Activated CD4-positive, alpha-beta T cell treated with anti-CD3 and anti-CD28 coated beads for 48 hours (primary cell): Measurements from ENCODE around the gene TPBGL.

ENCODE experiments used
- DNase-seq: peaks from one replicate; pipeline ENCODE4 v3.0.0-alpha.2; 2020

The TPBGL gene

DNA sequence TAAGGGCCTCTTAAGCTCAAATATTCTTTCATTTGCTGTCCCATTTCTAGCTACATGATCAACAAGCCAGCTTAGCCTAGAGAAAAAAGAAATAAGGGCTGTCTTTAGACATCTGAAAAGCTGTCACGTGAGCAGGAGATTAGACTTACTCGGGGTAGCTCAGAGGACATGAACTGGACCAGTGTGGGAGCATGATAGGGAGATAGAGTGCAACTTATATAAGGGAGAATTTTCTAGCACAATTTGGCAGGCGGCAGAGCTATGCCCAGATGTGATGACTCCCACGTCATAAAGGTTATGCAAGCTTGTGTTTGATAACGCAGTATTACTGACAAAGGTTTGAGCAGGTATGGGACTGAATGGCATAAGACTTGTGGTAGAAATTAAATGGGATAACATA is 28.2 kb upstream of the TPBGL start:
- DNase-seq, result no peak

DNA sequence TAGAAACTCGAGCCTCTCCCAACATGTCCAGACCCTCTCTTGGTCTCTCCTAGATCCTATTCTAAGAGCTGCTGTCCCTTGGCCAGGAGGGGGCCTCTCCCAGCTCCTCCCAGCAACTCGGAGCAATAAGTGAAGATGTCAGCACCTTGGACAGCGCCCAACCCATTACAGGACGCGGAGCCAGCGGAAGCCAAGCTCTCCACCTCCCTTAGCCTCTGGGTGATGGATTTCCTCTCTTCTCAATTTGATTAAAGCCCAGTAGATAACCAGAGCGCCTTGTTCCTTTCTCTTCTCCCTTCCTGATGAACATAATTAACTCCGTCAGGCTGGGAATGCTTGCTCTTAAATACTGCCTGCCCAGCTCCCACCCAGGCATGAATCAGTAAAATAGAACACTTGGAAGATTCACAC is 26.2 kb upstream of the TPBGL start:
- DNase-seq, result peak; percentile 88

DNA sequence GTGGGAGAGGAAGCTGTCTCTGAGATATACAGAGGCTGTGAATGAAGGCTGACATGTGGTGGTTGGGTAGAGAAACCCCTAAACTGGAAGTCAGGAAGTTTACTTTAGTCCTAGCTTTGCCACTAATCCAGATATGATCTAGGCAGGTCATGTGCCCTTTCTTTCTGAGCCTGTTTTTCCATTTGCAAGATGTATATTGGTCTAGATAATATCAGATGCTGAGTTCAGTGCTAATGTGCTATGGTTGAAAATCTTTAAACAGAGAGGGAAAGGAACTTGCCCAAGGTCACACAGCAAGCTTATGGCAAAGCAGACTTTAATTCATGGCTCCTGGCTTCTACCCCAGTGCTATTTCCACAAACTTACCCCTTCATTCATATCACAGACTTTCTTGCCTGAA is 25.7 kb upstream of the TPBGL start:
- no peak for DNase-seq

DNA sequence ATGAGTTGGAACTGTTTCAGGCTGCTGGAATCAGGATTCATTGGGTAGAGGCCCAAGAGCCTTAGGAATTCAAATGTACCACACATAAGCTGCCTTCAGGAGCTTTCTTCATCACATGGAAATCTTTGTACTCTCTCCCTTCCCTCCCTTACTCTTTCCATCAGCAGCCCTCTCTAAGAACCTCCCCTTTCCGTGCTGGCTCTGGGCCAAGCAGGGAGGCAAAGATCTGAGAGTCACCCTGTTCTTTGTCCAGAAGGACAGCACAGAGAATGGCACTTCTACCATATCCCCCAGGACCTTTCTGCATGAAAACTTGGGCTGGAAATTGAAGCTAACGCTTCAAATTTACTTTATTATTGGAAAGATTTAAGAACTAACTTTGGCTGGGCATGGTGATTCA is 20.7 kb upstream of the TPBGL start:
- no peak for DNase-seq

DNA sequence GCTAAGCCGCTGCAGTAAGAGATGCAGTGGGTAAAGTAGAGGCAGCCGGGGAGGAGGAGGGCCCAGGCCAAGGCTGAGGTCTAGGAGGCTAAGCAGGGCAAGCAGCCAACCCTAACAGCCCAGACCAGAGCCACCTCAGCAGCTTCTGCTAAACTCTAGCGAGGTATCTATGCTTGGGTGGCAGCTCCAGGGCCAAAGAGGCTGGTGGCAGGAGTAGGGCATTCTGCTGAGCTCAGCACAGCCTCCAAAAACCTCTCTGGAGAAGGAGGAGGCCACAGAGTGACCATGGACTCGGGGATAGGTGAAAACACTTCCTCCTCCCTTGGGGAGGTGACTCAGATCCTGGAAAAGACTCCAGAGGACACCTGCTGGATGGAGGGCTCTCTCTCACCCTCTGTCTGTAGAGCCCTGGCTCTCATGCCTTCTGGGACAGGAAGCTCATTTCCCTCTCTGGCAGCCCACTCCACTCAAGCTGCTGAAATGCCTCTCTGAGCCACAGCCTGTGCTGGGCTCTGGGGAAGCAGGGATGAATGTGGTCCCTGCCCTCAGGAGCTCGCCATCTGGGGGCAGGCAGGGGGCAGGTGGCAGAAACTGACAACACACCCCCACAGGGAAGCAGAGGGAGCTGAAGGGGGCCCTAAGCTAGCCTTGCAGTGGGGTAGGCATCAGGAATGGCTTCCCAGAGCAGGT is 16.5 kb upstream of the TPBGL start:
- DNase-seq, result no peak

DNA sequence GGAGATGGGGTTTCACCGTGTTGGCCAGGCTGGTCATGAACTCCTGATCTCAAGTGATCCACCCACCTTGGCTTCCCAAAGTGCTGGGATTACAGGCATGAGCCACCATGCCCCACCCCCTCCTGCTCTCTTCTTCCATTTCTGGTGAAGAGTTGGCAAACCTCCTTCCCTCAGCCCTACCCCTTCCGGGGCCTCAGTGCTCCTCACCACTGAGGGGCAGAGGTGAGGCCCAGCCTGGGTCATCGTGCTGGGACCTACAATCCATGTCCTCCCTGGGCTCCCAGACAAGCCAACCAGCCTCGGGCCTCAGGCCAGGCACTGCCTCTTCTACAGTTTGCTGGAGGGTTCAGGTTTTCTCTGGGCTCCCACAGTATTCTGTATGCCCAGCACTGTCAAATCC is 14.8 kb upstream of the TPBGL start:
- no peak for DNase-seq

DNA sequence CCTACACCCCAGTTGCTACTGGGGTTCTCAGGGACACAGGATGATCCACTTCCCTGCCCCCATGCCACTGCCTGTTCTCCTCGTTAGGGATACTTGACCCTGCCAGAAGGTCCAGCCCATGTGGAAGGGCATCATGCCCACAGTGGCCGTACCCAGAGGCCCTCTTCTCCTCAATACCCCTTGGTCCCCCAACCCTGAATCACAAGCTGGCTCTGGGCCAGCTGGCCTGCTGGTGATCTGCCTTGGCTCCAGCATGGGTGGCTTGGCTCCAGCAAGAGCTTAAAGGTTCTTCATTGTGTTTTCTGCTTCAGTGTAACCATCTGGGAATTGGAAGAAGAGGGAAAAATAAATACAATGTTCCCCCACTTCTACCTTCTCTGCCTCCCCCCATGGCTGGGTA is 11.1 kb upstream of the TPBGL start:
- DNase-seq, result no peak

DNA sequence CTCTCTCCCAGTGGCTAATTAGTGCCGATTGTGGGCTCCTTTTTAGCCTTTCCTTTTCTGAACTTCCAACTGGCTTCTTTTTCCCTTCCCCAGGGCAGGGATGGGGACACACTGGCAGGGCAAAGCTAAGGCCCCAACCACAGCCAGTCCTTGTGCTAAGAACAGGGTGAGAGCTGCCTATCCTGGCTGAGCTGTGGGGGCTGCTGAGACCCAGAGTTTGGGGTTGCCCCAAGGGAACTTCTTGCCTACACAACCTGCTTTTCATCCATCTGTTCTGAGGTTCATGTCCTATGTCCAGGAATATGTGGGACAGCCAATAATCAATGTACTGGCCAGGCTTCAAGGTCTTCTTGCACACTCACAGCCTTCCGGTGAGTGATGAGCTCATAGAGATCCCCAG is 10.0 kb upstream of the TPBGL start:
- no peak for DNase-seq

DNA sequence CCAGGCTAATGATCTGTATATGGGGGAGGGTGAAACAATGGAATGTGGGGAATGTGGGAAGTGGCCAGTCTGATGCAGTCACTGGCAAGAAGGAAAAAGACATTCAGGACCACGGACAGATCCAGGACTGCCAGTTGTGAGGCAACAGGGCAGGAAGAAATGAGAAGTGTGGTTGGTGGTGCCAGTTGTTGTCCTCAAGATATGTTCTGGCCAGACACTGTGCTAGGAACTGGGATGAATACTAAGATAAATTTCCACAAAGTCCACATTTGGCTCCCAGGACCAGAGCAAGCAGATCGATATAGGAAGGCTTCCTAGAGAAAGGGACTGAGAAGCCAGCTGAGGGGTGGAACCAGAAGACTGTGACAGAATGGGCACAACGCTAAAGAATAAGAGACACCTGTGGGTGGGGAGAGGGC is 6.8 kb upstream of the TPBGL start:
- peak; percentile 15 for DNase-seq

DNA sequence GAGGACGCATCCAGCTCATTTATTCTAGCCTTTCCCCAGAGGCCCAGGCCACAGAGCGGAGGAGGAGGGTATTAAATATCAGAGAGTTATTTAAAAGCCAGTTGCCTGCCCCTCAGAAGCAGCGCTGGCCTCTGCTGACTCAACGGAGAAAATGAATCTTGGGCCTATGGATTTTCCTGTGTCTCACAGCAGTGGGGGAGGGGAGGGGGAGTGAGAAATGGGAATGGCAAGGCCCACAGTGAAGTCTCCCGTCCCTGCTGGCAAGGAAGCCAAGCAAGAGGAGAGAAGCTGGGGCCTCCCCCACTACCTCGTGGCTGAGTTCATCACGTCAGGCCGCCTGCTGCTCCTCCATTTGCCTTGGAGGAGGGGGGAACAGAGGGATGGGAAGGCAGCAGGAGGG is 4.5 kb upstream of the TPBGL start:
- no peak for DNase-seq

DNA sequence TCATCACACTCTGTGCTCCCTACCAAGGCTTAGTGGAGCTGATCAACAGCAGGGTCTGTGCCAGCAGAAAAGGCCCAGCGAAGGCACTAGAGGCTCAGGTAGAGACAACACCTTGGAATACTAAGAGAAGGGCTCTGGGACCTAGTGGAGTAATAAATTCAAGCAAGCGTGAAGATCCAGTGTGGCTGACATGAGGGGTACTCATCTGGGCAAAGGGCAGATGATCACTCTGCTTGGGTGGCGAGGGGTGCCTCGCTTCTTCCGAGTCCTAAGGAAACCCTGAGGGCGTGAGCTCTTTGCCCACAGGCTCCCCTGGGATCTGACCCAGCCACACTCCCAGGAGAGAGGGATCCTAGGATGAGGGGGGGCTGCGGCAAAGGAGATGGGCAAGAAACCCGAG is 3.5 kb upstream of the TPBGL start:
- DNase-seq, result no peak

DNA sequence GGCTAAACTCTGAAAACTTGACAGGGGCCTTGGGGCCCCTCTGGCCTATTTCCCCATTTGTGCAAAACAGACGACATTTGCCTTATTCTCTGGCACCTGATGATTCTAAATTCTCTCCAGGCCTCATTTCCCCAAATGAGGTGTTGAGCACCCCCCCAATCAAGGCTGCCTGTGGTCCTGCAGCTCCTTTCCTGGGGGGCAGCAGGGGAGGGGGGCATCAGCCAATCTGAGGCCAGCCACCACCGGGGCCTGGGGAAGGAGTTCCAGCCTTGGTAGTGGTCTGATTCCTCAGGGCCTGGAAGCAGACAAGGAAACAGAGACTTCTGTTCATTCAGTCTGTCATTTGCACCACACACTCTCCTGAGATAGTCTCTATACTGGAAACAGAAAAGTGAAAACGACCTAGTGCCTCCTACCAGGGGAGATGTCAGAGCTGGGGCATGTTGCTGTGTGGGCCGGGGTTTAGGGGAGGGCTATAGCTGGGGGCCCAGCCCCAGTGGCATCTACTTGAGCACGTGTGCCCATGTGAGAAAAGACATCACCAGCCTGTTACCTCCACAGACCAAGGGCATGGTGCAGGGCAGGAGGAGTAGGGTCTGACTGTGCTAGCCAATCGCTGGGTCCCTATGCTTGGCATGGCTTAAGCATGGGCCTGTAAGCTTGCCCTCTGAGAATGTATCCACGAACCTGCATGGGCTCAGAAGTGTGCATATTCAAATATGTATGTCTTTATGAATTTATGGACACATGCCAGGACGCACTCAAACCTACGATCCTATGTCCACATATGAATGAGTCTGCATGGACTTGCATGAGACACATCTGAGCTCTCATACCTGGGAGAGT is 1.8 kb upstream of the TPBGL start:
- DNase-seq, result no peak

DNA sequence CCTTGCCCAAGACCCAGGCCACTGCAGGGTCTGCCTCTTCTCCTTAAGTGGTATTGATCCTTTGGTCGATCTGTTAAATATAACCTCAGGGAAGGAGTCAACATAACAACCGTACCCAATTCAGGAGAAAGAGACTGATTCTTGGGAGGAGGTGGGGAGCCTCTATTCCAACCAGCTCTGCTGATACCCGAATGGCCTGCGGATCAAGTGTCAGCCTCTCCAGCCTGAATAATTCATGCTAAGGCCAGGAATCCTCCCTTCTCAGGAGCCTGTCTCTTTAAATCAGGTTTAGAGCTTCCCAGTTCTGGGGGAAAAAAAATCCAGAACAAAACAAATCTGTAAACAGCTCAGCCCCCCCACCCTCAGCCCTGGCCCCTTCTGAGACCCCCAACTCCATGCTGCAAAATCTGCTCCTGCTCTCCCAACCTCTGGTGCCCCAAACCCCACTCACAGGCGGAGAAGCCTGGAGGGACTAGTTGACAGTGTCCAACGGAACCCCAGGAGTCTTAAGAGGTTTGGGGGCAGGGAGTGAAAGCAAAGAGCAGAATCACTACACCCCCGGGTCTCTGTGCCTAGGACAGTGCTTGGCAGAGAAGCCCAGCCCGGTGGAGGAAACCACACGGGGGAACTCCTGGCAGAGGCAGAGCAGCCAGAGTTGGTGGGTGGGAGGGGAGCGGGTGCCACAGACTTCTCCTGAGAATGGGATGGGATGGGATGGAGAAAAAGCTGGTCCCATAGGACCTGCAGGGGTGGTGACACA is 863 bp upstream of the TPBGL start:
- no peak for DNase-seq

DNA sequence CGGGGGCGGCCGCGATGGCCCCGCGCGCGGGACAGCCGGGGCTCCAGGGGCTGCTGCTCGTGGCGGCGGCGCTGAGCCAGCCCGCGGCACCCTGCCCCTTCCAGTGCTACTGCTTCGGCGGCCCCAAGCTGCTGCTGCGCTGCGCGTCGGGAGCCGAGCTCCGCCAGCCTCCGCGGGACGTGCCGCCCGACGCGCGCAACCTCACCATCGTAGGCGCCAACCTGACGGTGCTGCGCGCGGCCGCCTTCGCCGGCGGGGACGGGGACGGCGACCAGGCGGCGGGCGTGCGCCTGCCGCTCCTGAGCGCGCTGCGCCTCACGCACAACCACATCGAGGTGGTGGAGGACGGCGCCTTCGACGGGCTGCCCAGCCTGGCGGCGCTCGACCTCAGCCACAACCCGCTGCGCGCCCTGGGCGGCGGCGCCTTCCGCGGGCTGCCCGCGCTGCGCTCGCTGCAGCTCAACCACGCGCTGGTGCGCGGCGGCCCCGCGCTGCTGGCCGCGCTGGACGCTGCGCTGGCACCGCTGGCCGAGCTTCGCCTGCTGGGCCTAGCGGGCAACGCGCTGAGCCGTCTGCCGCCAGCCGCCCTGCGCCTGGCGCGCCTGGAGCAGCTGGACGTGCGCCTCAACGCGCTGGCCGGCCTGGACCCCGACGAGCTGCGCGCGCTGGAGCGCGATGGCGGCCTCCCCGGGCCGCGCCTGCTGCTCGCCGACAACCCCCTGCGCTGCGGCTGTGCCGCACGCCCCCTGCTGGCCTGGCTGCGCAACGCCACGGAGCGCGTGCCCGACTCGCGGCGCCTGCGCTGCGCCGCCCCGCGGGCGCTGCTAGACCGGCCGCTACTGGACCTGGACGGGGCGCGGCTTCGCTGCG is 697 bp downstream of the TPBGL start:
- DNase-seq, result peak; percentile 88

DNA sequence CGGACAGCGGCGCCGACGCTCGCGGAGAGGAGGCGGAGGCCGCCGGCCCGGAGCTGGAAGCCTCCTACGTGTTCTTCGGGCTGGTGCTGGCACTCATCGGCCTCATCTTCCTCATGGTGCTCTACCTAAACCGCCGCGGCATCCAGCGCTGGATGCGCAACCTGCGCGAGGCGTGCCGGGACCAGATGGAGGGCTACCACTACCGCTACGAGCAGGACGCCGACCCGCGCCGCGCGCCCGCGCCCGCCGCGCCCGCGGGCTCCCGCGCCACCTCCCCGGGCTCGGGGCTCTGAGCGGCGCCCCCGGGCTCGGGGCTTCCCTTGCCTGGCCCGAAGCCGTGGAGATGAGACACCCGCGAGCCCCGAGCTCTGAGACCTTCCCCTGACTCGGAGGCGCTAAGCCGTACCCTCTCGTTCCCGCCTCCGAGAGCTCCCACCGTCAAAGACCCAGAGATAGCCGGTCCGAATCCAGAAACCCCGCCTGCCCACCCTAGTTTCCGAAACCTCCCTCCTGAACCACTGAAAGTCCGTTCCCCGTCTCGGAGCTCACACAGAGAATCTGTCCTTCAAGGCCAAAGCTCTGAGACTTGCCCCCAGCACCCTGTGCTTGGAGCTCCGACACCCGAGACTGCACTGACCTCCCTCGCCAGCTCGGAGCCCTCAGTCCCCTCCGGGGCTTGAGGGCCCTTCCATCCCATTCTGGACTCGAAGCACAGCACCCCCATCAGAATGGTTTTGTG is 1.5 kb downstream of the TPBGL start:
- DNase-seq, result no peak

DNA sequence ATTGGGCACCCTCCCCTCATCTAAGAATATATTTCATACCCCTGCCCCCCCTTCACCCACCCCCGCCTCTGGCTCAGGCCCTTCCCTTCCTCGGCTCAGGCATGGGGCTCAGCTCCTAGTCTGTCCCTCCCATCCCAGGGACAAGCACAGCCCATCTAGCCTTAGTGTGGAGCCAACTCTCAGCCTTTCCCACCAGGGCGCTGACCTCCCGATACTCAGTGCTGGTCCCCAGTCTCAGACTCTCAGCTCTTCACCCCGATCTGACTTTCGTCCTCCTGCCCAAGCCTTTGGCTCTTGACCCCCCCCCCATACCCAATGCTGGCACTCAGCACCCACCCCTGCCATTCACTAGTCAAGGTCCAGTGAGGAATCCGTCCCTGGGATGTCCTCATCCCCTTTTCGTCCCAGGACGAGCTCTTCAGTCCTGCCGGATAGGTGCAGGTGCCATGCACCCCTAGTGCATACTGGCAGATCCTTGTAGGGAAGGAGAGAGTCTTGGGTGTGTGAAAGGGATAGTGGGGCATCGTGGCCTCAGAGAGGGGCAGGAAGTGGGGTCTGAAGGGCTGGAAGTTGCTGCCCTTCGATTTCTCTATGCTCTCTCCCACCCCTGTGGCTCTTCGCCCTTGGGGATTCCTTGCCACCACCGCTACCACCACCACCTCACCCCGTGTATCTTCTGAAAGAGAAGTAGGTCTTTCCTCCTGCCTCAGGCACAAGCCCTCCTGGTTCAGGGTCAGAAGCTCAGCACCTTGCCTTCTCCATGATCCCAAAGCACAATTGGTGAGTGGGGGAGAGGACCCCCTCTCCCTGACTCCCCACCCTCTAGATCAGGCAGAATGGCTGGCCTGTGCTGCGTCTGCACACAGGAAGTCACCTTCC is 2.4 kb downstream of the TPBGL start:
- DNase-seq, result no peak

DNA sequence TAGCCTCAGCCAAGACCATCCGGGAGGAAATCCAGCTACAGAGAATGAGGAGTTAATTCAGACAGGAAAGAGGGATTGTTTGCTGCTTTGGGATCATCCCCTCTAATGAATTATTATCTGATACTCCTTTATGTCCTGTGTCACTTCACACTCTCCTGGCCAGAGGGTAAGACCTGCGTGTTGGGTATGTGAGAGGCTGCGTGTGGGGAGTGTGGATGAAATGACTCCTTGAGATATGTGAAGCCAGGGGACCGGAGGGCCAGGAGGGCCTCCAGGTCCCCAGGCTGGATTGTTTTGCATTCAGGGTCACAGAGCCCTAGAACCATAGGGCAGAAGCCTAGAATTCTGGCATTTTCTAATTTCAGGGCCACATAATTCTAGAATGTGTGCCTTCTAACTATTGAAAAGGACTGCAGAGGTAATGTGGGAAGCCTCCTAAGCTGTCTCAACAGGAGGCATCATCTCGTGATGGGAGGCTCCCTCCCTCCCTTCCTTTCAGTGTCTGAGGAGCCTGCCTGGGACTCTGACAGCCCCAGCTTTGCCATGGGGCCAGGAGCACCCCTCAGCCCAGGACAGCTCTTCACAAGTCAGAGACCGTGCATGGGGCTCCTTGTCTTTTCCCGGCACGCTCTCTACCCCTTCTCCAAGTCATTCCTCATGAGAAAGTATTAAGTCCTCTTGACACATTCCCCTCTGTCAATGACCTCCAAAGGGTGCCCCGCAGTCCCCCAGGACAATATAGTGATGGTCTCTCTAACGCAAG is 3.7 kb downstream of the TPBGL start:
- no peak for DNase-seq

DNA sequence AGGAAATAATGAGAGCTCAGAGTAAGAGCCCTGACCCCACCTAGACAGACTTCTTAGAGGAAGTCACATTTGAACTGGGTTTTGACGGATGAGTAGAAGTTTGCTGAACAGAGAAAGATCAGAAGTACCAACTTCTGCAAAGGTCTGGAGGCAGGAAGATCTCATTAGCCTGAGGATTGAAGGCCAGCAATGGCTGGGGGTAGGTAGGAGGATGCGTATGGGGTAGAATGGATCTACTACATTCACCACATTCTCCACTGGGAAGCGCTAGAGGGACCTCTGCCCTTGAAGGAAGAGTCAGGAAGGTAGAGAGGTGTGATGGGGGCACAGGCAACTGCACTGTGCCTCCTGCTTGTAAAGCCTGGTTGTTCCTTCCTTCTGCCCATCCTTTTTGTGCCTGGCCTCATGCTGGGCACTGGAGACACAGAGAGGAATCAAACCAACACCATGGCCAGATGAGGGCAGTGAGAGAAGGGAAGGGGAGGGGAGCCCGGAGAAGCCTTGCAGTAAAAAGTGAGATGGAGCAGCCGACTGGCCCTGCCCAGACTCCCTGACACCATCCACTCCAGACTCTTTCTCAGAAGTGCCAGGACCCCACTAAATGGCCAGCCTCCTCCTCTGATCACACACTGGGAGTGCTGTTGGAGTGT is 4.9 kb downstream of the TPBGL start:
- no peak for DNase-seq

DNA sequence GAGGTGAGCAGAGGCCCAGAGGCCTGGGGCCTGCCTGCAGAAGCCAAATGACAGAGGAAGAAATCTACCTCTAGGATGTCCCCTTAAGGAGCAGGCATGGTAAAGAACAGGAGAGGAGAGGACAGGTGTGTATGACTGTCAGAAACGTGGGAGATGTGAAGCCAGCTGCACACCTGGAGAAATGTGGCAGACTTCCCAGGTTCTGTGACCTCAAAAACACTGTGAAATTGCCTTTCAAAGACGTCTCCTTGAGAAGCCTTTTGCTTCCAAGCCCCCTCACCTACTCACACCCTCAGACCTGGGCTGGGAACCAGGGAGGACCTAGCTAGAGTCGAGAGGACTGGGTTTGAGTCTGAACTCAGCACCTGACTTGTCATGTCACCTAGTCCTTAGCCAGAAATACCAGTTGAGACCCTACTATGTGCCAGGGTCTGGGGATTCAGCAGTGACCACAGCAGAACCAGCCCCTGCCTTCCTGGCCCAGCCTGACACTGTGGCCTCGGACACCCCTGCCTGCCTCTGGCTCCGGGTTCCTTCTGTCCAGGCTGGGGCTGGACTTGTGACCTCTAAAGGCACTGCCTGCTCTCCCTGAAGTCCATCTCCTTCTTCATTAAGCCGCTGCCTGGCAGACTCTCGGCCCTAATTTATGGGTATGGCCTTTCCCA is 5.6 kb downstream of the TPBGL start:
- no peak for DNase-seq
